ENCODE measurements around the gene ALPP.

- no peak for TF ChIP-seq CTCF (conservative IDR thresholded peaks at IDR 0.05; ENCODE audit: low read depth, low read length)
- no peak for TF ChIP-seq EZH2phosphoT487 (IDR thresholded peaks at IDR 0.05; ENCODE audit: borderline replicate concordance, low read length)
- TF ChIP-seq EZH2 (IDR thresholded peaks at IDR 0.05; ENCODE audit: low read length, unreplicated experiment): no peak
These were observed 33.5 kb downstream of the ALPP start for GRCh38 chr2:232411901-232412629.

All from PC-3 (cell line).